ENCODE data around the gene UPK3B.
"Not testable (repeated sequence)": the region's sequence is repeated elsewhere in the genome, so short reads cannot be mapped to it uniquely, and the experiment has no call there.

Gene UPK3B

DNA sequence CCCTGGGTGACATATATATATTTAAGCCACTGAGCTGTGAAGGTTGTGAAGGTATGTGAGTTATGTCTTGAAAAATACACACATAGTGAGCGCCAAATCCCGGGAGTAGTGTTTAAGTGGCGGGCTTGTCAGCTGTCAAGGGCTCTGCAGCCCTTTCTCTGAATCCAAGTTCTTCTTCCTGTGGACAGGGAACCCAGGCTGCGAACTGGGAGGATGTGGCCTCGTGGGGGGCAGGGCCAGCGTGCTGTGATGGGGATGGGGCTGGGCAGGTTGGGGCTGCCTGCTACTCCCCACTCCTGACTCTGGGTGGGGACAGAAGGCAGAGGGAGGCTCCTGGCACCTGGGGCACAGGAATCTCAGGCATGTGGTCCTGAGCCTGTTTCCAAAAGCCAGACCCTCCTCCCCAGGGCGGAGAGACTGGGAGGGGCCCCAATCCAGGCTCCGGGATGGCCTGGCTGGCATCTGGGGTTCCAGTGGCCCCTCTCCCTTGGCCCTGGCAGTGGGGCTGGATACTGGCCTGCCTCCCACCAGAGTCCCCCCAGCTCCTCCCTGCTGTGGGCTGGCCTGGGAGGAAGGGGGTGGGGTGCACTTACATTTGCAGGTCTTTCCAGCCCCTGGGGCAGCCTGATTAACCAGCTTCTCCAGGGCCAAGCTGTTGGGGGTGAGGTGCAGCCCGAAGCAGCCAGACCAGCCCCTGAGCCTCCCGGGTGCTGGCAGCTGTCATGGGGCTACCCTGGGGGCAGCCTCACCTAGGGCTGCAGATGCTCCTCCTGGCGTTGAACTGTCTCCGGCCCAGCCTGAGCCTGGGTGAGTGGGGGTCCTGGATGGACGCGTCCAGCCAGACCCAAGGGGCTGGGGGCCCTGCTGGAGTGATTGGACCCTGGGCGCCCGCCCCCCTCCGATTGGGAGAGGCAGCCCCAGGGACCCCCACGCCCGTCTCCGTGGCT is at the start of gene UPK3B:
Gene UPK3B, plus strand, starts transcription at position 622 of the 947 bp plus-strand sequence. Its CDS starts 101 bp downstream, at position 723.
- no peak for DNase-seq

DNA sequence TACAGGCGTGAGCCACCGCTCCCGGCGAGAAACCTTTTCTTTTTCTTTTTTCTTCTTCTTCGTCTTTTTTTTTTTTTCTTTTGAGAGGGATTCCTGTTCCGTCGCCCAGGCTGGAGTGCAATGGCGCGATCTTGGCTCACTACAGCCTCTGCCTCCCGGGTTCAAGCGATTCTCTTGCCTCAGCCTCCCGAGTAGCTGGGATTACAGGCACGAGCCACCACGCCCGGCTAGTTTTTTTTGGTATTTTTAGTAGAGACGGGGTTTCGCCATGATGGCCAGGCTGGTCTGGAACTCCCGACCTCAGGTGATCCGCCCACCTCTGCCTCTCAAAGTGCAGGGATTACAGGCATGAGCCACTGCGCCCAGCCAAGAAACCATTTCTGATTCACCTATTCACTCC is 49.6 kb upstream of the UPK3B start:
- DNase-seq = not testable (repeated sequence)

DNA sequence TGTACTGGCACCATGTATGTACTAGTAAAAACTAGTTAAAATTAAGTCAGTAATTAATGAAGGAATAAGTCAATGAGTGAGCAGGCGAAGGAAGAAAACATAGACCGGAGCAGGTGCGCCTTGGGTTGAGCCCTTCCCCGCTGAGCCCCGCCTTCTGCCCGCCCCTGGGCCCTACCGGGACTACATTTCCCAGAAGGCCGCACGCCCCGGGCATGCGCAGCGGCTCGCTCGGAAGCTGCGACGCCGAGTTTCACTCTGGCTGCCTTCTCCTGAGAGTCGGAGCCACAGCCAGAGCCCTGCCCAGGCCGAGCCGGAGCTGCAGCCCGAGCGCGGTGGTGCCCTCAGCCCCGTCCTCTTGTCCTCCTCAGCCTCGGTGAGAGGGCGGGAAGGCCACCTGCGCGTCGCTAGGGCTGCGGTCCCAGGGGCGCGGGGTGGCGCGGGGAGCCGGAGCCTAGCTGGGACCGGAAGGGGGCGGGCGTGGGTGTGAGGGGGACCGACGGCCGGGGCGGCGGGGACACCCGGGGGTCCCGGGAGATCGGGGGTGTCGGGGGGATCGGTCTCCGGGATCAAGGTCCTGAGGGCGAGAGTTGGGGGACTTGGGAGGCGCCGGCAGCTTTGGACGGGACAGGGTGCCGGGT is 48.8 kb upstream of the UPK3B start, which contains the start of gene DTX2:
Gene DTX2, plus strand, starts transcription at position 246 of the 638 bp plus-strand sequence. CDS start 18,801 bp downstream, outside the sequence.
- not testable (repeated sequence) for DNase-seq

DNA sequence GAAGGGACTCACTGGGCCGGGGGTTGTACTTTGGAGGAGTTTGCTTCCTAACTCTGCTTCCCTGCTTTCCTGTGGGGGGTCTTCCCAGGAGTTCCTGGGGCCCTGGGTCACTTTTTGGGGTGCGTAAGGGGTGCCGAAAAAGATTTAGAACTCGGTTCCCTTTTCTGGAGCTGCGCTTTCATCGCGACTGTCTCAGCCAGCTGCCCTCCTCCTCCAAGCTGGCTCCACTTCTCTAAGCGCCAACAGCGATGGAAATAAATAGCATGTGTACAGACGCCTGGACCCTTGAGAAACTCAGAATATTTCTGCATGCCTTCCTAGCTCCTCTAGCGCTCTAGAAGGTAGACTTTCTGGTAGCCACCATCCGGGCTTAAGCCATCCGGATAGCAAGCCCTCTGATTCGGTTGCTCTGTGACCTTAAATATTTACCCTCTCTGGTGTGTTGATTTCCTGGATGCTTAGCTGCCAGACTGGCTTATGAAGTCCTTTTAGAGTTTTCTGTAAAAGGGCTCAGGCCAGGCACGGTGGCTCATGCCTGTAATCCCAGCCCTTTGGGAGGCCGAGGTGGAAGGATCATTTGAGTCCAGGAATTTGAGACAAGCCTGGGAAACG is 48.0 kb upstream of the UPK3B start:
- not testable (repeated sequence) for DNase-seq

DNA sequence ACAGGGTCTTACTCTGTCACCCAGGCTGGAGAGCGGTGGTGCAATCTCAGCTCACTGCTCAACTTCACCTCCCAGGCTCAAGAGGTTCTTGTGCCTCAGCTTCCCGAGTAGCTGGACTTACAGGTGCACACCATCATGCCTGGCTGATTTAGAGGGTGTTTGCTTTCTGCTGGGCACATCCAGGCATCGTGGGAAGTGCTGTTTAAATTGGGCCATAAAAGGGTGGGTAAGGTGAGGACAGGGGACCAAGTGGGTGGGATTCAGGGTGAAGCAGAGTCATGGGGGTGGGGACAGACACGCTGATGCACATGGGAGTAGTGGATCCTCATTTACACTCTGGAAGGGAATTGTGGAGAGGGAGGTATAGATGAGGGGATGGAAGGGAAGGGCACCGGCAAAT is 45.4 kb upstream of the UPK3B start:
- not testable (repeated sequence) for DNase-seq

DNA sequence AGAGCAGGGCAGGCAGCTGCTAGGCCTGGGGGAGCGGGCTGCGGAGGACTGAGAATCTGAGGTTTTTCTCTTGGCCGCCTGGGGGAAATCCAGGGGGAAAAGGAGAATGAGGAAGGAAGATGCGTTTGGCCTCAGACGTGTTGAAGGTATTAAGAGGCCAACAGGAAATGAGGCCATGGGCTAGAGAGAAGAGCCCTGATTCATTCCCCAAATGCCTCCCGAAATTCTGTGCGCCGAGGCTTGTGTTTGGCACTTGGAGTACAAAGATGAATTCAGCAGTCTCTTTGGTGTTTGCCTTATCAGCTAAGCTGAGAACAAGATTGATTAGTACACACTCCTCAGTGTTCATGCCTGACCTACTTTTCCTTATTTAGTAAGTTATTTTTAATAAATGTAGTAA is 44.4 kb upstream of the UPK3B start:
- DNase-seq = not testable (repeated sequence)

DNA sequence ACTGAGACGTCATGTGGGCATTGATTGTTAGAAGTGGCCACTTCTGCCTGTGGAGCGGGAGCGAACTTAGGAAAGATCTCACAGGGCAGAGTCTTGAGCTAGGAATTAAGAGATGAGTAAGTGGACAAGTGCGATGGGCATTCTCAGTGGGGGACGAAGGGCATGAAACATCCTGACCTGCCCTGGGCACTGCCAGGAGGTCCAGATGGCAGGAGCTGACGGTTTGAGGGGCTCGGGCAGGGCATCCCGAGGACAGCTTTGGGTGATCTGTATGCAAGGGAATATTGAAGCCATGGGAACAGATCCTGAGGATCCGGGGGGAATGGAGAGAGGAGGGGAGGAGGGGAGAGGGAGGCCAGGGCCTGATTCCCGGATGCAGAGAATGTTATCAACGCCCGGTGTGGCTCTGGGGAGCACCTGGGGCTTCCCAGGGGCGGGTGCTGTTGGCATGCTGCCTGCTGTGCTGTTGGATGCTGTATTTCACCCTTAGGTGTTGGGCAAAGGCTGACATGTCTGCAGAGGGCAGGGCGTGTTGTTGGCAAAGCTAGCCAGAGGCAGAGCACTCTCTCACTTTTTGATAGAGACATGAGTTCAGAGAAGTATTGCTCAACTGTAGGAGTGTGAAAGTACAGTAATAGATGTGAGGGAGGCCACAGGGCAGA is 42.5 kb upstream of the UPK3B start:
- not testable (repeated sequence) for DNase-seq

DNA sequence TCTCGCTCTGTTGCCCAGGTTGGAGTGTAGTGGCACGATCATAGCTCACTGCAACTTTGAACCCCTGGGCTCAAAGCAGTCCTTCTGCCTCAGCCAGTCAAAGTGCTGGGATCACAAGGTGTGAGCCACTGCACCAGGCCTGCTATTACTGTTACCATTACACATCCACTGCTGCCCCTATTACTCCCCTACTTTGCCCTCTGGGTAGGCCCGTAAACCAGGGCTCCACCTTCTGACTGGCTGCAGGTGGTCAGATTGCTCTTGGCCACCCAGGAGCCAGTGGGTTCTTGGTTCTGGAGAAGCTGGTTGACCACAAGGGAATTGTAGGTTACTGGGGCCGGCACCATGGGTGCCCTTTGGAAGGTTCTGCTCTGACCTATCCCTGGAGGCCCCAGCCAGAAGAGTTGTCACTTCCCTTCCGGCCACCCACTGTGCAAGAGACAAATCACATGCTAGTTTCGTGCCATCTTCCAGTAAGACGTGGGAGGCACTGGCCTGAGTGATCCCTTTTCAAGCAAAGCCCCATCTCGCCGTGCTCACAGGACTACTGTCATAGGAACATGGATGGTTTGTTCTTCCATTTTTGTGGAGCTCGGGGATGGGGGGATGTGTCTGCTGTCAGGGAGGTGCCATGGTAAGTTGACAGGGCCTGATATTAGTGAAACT is 38.7 kb upstream of the UPK3B start:
- not testable (repeated sequence) for DNase-seq

DNA sequence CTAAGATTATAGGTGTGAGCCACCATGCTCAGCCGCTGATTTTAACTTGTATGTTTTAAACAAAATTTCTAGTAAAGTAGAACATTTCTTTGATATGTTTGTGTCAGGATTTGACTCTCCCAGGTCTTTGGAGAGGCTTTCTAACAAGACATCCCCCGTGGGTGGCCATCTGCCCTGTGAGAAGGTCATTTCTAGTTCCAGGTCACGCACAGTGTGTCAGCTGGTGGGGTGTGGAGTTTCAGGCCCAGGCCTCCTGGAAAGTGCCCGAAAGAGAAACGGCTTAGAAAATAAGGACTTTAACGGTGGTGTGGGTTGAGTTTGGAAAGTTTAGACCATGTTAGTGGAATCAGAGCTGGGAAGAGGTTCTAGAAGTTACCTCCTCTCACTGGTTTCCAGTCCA is 37.3 kb upstream of the UPK3B start:
- not testable (repeated sequence) for DNase-seq

DNA sequence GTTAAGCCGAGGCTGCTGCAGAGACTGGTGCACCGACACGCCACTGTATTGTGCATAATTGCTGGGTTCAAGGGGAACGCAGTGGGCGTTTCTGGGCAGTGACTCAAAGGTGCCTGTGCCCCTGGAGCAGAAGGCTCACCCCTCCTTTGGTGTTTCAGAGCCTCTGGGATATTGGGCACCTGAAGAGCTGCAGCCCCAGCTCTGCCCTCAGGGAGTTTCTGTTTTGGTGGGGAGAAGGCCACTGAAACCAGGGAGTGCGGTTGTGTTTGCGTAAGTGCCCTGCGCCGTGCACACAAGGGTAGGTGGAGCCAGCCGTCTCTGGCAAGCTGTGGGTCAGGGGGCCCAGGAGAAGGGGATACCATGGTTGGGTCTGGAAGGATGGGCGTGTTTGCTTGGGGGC is 34.1 kb upstream of the UPK3B start:
- DNase-seq = not testable (repeated sequence)

DNA sequence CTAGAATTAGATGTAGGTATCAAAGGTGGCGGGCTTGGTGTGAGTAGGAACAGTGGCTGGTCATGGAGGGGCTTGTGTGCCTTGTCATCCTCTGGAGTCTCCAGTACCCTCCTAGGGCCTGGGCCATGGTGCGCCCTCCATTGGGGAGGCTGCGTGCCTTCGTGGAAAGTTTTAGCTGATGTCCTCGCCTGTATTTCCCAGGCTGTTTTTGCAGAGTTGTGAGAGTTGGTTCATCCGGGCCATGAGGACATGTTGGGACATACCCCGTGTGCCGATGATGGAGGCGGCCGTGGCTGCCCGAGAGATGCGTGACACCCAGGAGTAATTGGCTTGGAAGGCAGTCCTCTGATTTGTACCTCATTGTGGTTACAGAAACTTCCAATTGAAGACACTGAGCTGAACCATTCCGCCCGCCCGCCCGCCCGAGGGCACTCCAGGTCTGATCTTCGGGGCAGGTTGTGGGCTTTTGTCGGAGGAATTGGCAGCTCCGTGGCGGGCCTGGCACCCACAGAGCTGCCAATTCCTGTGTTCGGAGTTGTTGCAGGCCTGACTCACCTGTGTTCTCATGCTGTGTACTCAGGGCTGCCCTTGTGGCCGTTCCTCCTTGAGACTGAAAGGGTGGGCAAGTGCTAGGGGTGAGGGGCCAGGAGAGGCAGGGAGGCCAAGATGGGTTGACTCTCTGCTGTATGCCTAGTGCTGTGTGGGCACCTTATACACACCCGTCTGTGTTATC is 33.4 kb upstream of the UPK3B start:
- DNase-seq = not testable (repeated sequence)

DNA sequence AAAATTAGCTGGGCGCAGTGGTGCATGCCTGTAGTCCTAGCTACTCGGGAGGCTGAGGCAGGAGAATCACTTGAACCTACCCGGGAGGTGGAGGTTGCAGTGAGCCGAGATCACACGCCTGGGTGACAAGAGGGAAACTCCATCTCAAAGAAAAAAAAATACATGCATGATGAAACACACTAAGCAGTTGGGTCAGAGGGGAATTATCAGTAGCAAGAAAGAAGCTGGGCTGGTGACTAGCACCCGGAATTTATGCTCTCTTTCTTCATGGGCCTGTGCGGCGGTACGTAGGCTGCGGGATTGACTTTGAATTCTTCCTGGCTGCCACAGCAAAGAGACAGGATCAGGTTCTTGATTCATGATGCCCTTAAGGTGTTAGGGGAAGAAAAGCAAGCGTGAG is 30.7 kb upstream of the UPK3B start:
- not testable (repeated sequence) for DNase-seq

DNA sequence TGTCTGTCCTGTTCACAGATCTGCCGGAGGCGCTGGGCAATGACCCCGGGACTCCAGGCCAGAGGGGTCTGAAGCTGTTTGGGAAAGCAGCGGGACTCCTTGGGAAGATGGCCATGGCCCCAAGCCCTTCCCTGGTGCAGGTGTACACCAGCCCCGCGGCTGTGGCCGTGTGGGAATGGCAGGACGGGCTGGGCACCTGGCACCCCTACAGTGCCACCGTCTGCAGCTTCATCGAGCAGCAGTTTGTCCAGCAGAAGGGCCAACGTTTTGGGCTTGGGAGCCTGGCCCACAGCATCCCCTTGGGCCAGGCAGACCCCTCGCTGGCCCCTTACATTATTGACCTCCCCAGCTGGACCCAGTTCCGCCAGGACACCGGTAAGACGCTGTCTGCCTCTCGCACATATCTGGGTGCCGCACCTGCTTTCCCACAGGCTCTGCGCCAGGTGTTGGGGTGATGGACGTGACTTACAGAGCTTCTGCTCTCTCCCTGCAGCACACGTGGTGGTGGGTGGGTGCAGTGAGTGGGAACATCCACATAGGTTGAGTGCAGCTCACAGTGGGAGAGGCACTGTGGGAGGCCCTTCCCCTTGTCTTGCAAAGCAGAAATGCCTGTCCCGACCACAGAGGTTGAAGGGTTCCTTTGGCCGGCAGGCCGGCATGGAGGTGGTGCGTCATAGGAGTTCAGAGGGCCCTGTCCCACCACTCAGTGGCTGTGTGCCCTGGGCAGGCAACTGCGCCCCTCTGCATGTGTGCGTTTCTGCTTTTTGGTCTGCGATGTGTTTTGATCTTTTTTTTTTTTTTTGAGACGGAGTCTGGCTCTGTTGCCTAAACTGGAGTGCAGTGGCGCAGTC is 29.7 kb upstream of the UPK3B start:
- DNase-seq = not testable (repeated sequence)

DNA sequence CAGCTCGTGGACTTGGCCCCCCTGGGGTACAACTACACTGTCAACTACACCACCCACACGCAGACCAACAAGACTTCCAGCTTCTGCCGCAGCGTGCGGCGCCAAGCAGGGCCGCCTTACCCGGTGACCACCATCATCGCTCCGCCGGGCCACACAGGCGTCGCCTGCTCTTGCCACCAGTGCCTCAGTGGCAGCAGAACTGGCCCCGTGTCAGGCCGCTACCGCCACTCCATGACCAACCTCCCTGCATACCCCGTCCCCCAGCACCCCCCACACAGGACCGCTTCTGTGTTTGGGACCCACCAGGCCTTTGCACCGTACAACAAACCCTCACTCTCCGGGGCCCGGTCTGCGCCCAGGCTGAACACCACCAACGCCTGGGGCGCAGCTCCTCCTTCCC is 27.7 kb upstream of the UPK3B start:
- not testable (repeated sequence) for DNase-seq

DNA sequence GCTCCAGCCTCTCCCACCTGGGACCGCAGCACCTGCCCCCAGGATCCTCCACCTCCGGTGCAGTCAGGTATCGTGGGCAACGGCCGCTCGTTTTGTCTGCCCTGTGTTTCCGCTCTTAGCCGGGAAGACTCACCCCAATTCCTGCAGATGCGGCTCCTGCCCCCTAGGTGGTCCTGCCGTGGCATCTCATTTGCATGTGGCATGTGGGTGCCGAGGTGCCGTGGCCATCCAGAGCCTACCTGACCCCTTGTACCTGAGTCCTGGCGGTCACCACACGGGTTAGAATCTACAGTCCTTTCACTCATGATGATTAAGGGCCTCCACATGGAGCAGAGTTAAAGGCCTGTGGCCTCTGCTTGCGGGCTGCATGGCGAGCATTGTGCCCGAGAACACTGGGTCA is 27.3 kb upstream of the UPK3B start:
- DNase-seq = not testable (repeated sequence)

DNA sequence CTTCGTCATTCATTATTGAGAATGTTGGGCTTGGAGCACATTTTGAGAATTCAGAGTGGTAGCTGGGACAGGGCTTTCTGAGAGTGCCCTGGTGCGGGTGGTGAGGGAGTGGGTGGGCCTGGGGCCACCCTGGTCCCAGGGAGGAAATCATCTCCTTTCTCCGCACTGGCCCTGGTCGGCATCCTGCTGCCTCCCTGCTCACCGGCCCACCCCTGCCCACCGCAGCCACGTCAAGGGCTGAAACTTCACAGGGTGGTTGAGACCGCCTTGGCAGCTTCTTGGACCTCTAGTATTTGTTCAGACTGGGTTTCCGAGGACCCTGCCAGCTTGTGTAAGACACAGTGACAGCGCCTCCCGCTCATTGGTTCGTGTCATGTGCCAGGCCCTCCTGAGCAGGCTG is 25.9 kb upstream of the UPK3B start:
- DNase-seq = not testable (repeated sequence)

DNA sequence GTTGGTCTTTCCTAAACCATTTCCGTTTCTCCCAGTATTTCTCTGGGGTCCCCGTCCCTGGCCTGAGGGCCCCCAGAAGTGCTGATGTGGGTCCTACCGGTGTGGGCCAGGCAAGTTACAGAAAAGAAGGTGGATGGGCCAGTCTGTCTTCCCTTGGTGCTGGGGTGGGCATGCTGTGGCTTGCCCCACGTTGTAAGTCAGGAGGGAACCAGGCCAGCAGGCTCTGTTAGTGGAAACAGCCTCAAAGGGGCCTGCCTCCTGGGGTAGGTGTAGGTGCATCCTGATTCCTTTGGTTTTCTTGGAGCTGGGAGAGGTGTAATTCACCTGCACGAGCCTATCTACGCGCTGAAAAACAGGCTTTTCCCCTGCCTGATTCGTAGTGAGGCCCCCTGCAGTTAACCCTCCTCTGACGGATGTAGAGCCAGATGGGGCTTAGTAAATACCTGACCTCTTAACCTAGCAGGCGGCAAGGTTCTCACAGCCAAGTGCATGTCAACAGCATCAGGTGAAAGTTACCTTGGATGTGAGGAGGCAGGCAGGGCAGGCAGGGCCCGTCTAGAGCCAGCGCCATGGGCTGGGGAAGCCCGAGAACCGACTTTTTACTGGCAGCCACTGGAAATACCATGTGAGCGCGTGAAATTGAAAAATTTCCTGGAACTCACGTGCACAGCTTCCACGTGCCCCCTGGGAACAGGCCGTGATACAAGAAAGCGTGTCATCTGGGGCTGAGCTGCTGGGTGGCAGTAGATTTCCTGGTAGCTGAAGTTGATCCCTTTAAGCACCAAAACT is 24.3 kb upstream of the UPK3B start:
- DNase-seq = not testable (repeated sequence)

DNA sequence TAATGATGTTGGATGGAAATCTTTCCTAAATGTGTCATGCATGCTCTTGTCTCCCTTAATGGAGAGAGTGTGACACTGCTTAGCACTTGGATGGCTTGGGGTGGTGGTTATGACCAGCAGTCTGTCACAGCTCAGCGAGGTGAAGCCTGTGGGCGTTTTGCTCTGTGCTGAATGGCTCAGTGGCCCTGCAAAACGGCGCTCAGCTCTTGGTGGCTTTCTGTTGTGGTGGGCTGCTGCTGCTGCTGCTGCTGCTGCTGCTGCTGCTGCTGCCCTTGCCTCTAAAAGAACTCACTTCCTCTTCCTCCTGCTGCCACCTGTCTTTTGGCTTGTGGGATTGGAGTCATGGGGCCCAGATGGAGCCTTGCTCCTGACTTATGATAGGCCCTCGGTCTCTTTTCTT is 23.7 kb upstream of the UPK3B start:
- DNase-seq = not testable (repeated sequence)

DNA sequence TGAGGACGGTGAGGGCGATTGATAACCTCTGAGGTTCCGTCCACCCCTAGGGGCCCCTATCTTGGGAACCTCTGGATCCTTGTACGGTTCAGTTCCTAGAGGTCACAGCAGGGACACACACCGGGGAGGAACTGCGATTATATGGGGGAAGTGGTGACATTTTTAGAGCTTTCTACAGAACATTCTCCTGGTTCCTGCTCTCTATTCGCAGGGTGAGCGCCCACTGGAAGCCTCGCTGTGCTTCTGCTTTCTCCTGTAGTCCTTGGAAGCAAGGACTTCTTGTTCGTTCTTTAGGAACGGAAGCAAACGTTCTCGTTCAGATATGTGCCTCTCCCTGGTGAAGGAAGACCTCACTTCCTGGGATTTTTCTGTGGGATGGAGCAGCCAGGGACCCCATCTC is 22.4 kb upstream of the UPK3B start:
- DNase-seq = not testable (repeated sequence)

DNA sequence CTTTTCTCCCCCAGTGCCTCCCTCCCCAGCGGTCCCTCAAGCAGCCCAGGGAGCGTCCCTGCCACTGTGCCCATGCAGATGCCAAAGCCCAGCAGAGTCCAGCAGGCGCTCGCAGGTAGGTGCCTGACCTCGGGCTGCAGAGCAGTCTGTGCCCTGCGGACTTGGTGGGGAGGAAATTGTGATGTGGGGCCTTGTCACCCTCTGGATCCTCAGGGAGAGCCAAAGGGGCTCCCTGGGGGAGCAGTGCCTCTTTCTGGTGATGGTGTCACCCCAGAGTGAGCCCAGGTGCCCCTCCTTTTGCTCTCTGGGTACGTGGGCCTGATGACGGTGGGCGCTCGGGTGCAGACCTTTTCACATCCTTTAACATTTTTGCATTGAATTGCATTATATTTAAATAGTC is 18.2 kb upstream of the UPK3B start:
- not testable (repeated sequence) for DNase-seq

All from NCI-H446 treated with DMSO at 0.1 percent for 48 hours (cell line).